OCI-LY3 (cell line): Measurements from ENCODE around the gene RXRA.

Experiments used
- EZH2phosphoT487 ChIP-seq: fragments of 200-600 bp; shearing (Covaris generic); IDR thresholded peaks from 2 replicates; pipeline ENCODE4 v1.6.1; 2018; ENCODE audit warnings: antibody characterized with exemption, mixed run types, low read depth
- TF ChIP-seq, protein P1 (sequence below): fragments of 200-600, 300-600 bp; sonication (generic); IDR thresholded peaks from 2 replicates; pipeline ENCODE4 v1.5.1; 2014; ENCODE audit warnings: antibody characterized with exemption, low read length, low read depth

GRCh38 chr9:134455021-134455471, 128.8 kb downstream of the RXRA start:
- TF ChIP-seq, protein P1, sequence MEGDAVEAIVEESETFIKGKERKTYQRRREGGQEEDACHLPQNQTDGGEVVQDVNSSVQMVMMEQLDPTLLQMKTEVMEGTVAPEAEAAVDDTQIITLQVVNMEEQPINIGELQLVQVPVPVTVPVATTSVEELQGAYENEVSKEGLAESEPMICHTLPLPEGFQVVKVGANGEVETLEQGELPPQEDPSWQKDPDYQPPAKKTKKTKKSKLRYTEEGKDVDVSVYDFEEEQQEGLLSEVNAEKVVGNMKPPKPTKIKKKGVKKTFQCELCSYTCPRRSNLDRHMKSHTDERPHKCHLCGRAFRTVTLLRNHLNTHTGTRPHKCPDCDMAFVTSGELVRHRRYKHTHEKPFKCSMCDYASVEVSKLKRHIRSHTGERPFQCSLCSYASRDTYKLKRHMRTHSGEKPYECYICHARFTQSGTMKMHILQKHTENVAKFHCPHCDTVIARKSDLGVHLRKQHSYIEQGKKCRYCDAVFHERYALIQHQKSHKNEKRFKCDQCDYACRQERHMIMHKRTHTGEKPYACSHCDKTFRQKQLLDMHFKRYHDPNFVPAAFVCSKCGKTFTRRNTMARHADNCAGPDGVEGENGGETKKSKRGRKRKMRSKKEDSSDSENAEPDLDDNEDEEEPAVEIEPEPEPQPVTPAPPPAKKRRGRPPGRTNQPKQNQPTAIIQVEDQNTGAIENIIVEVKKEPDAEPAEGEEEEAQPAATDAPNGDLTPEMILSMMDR: no peak
- no peak for TF ChIP-seq EZH2phosphoT487
